ENCODE data around the gene UBAC1. TPM values are rescaled to one million over a fixed set of nuclear protein-coding genes. Genes with fewer than 3 reads are reported as not detected.

Gene UBAC1
- total RNA-seq, 1 experiment from 2014 or later, result 55.4 TPM

DNA sequence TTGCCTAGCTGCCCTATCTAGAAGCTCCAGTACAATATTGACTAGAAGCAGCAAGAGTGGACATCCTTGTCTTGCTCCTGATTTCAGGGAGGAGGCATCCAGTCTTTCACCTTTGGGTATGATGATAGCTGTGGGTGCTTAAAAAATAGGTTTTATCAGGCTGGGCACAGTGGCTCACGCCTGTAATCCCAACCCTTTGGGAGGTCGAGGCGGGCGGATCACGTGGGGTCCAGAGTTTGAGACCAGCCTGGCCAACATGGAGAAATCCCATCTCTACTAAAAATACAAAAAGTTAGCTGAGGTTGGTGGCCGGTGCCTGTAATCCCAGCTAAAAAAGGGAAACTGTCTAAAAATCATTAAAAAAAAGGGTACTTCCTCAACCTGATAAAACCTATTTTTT lies 51.8 kb downstream of the UBAC1 start:
- Mint-ChIP-seq H3K27ac (ENCODE audit: unreplicated experiment) (no peak overlapping the region), H3K4me3 (ENCODE audit: unreplicated experiment) (peak overlapping the region; percentile 75), H3K36me3 (ENCODE audit: insufficient read depth, unreplicated experiment) (peaks cover 56% of the 10 kb centered on the region), H3K4me1 (ENCODE audit: low read depth, unreplicated experiment) (peaks cover 20% of the 10 kb centered on the region), H3K27me3 (ENCODE audit: insufficient read depth, unreplicated experiment) (no peaks in the 10 kb centered on the region), H3K9me3 (ENCODE audit: unreplicated experiment) (peaks cover 23% of the 10 kb centered on the region)
- H3K9me3 ChIP-seq, result peaks cover 9% of the 10 kb centered on the region
- intact Hi-C loops (cut with micrococcal nuclease; ENCODE audit: unreplicated experiment), result loop anchor here (5.0 kb wide), 1 partner anchor 47 kb away; no protein-coding TSS in a partner anchor
- CTCF ChIA-PET, result no interaction called here
- no peaks in the 10 kb centered on the region; the same call in 1 of the 2 replicates for H3K36me3 ChIP-seq (ENCODE audit: control insufficient read depth, insufficient read depth, low read length)
- H3K27me3 ChIP-seq (replicated peaks; ENCODE audit: control insufficient read depth, insufficient read depth, low read length), result no peaks in the 10 kb centered on the region
- no TSS peak for BruUV-seq (replicated peaks)
- POLR2A ChIA-PET, result no interaction called here
- H3K4me1 ChIP-seq, result peaks cover 21% of the 10 kb centered on the region; the same call in 1 of the 2 replicates
- no peak overlapping the region for H3K4me3 ChIP-seq (ENCODE audit: low read depth, low read length)
- TF ChIP-seq, protein P1, sequence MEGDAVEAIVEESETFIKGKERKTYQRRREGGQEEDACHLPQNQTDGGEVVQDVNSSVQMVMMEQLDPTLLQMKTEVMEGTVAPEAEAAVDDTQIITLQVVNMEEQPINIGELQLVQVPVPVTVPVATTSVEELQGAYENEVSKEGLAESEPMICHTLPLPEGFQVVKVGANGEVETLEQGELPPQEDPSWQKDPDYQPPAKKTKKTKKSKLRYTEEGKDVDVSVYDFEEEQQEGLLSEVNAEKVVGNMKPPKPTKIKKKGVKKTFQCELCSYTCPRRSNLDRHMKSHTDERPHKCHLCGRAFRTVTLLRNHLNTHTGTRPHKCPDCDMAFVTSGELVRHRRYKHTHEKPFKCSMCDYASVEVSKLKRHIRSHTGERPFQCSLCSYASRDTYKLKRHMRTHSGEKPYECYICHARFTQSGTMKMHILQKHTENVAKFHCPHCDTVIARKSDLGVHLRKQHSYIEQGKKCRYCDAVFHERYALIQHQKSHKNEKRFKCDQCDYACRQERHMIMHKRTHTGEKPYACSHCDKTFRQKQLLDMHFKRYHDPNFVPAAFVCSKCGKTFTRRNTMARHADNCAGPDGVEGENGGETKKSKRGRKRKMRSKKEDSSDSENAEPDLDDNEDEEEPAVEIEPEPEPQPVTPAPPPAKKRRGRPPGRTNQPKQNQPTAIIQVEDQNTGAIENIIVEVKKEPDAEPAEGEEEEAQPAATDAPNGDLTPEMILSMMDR (IDR thresholded peaks at IDR 0.05; ENCODE audit: insufficient read depth in 1 of 2, low read depth in 1 of 2, low read length in 1 of 2, severe bottlenecking in 1 of 2, unreplicated experiment in 1 of 2), result no peak
- DNase-seq, result peak in 1 of 2 experiments; percentile 5

DNA sequence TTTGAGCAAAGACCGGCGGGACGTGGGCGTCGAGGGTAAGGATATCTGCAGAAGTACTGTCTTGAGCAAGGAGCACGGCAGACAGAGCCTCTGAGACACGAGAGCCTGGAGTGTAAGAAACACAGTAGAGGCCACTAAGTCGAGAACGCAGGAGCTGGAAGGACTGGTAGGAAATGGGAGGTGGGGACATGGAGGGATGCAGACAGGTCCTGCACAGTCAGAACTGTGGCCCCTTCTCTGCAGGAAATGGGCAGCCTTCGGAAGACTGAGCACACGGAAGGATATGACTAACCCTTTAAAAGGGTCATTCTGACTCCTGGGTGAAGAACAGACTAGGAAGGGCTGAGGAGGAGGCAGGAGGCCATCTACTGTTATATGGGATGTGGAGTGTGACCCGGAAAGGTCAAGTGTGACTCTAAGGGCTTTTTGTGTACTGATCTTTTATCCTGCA lies 52.4 kb downstream of the UBAC1 start:
- Mint-ChIP-seq H3K27ac (ENCODE audit: unreplicated experiment) (peak overlapping the region; percentile 26), H3K4me3 (ENCODE audit: unreplicated experiment) (peak overlapping the region; percentile 75), H3K36me3 (ENCODE audit: insufficient read depth, unreplicated experiment) (peaks cover 54% of the 10 kb centered on the region), H3K9me3 (ENCODE audit: unreplicated experiment) (peaks cover 17% of the 10 kb centered on the region), H3K27me3 (ENCODE audit: insufficient read depth, unreplicated experiment) (no peaks in the 10 kb centered on the region), H3K4me1 (ENCODE audit: low read depth, unreplicated experiment) (peaks cover 20% of the 10 kb centered on the region)
- TF ChIP-seq, protein P1 (IDR thresholded peaks at IDR 0.05; ENCODE audit: insufficient read depth in 1 of 2, low read depth in 1 of 2, low read length in 1 of 2, severe bottlenecking in 1 of 2, unreplicated experiment in 1 of 2), result no peak
- BruUV-seq (replicated peaks), result TSS peak; percentile 37
- ChIA-PET CTCF (no interaction called here), POLR2A (no interaction called here)
- H3K4me1 ChIP-seq, result peaks cover 21% of the 10 kb centered on the region; the same call in 1 of the 2 replicates
- H3K9me3 ChIP-seq, result peaks cover 5% of the 10 kb centered on the region; the same call in 1 of the 2 replicates
- H3K36me3 ChIP-seq (ENCODE audit: control insufficient read depth, insufficient read depth, low read length), result no peaks in the 10 kb centered on the region; the same call in 1 of the 2 replicates
- DNase-seq, result no peak
- H3K27me3 ChIP-seq (replicated peaks; ENCODE audit: control insufficient read depth, insufficient read depth, low read length), result no peaks in the 10 kb centered on the region
- intact Hi-C loops (cut with micrococcal nuclease; ENCODE audit: unreplicated experiment), result loop anchor here (5.0 kb wide), 1 partner anchor 46 kb away; no protein-coding TSS in a partner anchor
- peak overlapping the region; percentile 77 for H3K4me3 ChIP-seq (ENCODE audit: low read depth, low read length)

DNA sequence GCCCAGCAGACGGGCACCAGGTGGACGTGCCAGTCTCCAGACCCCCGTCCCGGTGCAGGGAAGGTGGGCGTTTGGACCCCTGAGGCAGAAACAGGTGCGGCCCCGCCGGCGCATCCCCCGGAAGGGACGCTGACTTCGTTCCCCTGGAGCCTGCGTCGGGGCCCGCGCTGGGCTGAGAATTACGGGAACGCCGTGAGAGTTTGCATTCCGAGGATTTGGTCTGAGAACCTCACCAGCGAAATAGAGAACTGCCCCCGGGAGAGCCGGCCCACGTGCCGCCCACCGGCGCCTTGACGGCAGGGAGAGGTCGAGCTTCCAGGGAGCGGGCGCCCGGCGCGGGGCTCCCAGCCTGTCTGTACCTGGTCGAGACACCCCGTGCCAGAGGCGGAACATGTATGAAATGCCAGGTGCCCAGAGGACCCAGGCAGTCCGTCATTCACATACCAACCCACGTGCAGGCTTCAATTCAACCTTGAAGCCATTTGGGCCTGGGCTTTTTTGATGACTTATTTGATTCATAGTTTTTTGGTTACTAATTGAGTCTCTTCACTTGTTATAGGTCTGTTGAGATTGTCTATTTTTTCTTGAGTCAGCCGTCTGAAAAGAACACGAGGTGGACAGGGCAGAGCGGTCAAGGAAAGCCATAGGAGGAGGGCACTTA lies 53.0 kb downstream of the UBAC1 start:
- H3K27ac Mint-ChIP-seq (ENCODE audit: unreplicated experiment), result peak overlapping the region; percentile 26

More for the DNA sequence above, 53.0 kb downstream of the UBAC1 start:
- POLR2A ChIA-PET, result no interaction called here
- H3K4me1 Mint-ChIP-seq (ENCODE audit: low read depth, unreplicated experiment), result peaks cover 20% of the 10 kb centered on the region
- peak overlapping the region; percentile 75 for H3K4me3 Mint-ChIP-seq (ENCODE audit: unreplicated experiment)
- H3K4me3 ChIP-seq (ENCODE audit: low read depth, low read length), result peak overlapping the region; percentile 77
- no TSS peak for BruUV-seq (replicated peaks)
- DNase-seq, result no peak
- TF ChIP-seq, protein P1 (IDR thresholded peaks at IDR 0.05; ENCODE audit: insufficient read depth in 1 of 2, low read depth in 1 of 2, low read length in 1 of 2, severe bottlenecking in 1 of 2, unreplicated experiment in 1 of 2), result no peak
- H3K27me3 Mint-ChIP-seq (ENCODE audit: insufficient read depth, unreplicated experiment), result no peaks in the 10 kb centered on the region
- intact Hi-C loops (cut with micrococcal nuclease; ENCODE audit: unreplicated experiment), result loop anchor here (5.0 kb wide), 1 partner anchor 46 kb away; no protein-coding TSS in a partner anchor
- no peaks in the 10 kb centered on the region; the same call in 1 of the 2 replicates for H3K36me3 ChIP-seq (ENCODE audit: control insufficient read depth, insufficient read depth, low read length)
- CTCF ChIA-PET, result interaction anchor here (0.6 kb wide), 1 partner anchor 1738 kb away, joined by 4 read pairs; no protein-coding TSS in a partner anchor
- H3K4me1 ChIP-seq, result peaks cover 21% of the 10 kb centered on the region; the same call in 1 of the 2 replicates
- H3K36me3 Mint-ChIP-seq (ENCODE audit: insufficient read depth, unreplicated experiment), result peaks cover 54% of the 10 kb centered on the region
- peaks cover 12% of the 10 kb centered on the region for H3K9me3 Mint-ChIP-seq (ENCODE audit: unreplicated experiment)
- no peaks in the 10 kb centered on the region for H3K27me3 ChIP-seq (replicated peaks; ENCODE audit: control insufficient read depth, insufficient read depth, low read length)
- peaks cover 2% of the 10 kb centered on the region; the same call in 1 of the 2 replicates for H3K9me3 ChIP-seq

Data from Caco-2 (cell line).